Activated CD4-positive, alpha-beta T cell treated with anti-CD3 and anti-CD28 coated beads for 1 hour (primary cell): ENCODE results near the gene MED12L.

Source experiments
- DNase-seq: peaks from one replicate; pipeline ENCODE4 v3.0.0-alpha.2; 2020

Gene MED12L

GRCh38 chr3:151087648-151088047 lies 2.2 kb downstream of the MED12L start:
- no peak for DNase-seq

- no peak for DNase-seq
Measured at GRCh38 chr3:151091685-151092345, 6.4 kb downstream of the MED12L start.

- DNase-seq = no peak
Measured at GRCh38 chr3:151093148-151093547, 7.7 kb downstream of the MED12L start.

DNA sequence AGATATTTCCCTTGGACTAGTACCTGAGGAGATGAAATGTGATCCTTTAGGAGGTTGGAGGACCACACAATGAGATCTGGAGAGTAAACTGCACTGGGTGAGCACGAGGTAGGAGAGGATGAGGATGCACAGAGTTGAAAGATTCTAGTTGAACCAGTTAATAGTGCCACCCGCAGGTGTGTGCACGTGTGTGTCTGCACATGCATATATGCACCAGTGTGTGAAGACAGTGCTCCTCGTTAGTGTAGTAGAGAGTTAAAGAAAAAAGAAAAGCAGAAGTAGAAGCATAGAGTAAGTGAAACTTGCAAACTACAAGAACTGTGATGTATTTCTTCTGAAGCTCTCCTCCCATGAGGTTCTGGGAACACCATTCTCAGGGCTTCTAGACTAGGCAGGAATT lies 8.4 kb downstream of the MED12L start:
- no peak for DNase-seq

DNA sequence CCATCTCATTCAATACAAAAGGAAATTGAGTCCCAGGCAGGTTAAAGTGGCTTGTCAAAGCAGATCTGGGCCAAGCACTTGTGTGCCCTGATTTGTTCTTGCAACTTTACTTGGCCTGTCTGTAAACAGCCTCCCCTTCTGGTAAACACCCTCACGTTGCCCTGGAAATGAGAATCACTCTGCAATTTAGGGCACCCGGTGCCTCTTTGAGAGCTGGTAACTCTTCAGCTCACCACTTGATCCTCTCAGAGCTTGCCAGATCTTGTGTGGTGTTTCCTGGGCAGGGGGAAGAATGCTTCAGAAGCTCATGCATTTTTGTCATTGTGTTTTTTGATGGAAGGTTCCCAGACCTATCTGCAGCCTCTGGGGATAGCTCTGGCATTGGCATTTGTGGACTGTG lies 11.3 kb downstream of the MED12L start:
- no peak for DNase-seq

DNA sequence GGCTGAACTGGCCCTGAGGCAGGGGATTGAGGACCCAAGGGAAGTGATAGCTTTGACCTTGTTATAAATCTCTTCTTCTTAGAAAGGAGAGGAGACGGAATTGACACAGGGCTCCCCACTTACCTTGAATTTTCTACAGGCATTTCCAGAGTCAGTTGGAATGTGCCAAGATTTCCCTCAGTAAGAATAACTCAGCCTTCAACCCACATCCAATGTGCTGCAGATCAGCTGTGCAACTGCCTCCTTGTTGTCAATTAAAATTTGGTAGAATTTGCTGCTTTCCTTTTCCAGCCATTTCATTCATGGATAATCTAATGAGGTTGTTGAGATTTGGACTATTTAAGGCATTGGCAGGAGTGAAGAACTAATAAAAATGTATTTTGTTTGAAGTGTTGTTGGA lies 14.6 kb downstream of the MED12L start:
- no peak for DNase-seq

- DNase-seq = no peak
Measured at GRCh38 chr3:151101270-151101969, 16.0 kb downstream of the MED12L start.

DNA sequence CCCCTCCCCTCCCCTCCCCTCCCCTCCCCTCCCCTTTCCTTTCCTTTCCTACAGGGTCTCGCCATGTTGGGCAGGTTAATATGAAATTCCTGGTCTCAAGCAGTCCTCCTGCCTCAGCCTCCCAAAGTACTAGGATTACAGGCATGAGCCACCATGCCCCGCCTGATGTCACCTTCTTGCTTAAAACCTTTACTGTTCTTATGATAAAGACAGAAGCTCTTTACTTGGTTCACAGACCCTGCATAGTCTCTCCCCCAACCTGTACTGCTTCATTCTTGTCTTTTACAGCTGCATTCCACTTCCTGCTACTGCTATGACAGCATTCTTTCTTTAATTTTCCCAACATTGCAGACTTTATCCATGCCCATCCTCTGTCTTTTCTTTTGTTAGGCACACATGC lies 20.8 kb downstream of the MED12L start:
- no peak for DNase-seq

DNA sequence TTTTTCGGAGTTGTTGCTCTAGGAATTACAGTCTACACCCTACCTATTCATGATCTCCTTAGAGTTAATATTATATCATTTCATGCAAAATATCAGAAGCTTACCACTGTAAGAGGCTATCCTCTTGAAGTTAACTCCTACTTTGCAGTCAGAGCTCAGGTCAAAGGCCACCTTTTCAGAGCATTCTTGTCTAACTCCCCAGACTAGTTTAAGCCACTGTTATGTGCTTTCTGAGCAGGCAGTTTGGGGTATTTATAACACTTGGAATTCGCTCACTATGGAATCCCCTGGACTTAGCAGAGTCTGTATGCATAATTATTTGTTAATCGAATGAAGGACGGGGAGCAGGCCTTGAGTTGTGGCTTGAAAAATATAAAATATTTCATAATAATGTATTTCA lies 21.7 kb downstream of the MED12L start:
- DNase-seq = no peak

DNA sequence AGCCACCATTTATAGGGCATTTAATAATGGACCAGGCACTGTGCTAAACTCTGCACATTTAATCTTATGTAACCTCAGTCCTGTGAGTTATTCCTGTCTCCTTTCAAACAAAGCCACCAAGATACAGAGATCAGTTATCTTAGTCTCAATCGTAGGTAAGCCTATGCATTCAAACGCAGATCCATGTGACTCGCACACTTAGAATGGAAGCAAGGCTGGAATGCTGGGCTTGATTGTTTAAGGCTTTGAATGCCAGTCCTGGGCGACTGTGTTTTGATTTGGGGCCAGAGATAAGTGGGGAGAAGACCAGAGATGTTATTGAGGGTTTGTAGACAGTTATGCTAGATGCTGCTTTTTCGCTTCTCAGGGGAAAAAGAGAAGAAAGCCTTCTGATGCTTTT lies 22.2 kb downstream of the MED12L start:
- DNase-seq = no peak

GRCh38 chr3:151109286-151109800 lies 23.9 kb downstream of the MED12L start:
- no peak for DNase-seq

DNA sequence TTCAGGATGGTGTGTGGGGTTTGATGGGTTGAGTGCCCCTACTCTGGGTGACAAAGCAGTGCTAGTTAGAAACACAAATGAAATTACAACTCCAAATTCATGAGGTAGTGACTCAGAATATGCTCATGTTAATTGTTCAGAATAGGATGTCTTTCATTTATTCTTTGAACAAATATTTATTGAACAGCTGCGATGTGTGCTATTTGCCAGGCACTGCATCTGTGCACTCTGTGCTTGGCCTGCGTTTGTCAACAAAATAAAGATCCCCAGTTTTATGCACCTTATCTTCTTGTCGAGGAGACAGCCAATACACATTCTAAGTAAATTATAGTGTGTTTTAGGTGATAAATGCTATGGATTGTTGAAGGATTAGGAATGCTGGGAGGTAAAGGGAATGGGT lies 27.3 kb downstream of the MED12L start:
- no peak for DNase-seq

DNA sequence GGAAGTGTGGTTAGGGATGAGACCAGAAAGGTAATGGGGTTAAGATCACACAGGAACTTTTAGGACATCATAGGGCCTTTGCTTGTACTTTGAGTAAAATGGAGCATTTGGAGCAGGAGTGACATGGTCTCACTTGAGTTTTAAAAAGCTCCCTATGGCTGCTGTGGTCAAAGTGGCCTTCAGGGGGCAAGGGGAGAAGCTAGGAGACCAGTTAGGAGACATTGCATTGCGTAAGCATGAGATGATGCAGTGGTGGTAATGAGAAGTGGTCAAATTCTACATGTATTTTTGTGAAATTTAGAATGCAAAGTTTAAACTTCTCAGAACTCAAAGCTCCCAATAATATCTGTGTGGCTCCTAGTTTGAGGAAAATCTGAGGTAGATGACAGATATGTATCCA lies 27.9 kb downstream of the MED12L start:
- no peak for DNase-seq

GRCh38 chr3:151117047-151117446 lies 31.6 kb downstream of the MED12L start:
- DNase-seq = no peak

DNA sequence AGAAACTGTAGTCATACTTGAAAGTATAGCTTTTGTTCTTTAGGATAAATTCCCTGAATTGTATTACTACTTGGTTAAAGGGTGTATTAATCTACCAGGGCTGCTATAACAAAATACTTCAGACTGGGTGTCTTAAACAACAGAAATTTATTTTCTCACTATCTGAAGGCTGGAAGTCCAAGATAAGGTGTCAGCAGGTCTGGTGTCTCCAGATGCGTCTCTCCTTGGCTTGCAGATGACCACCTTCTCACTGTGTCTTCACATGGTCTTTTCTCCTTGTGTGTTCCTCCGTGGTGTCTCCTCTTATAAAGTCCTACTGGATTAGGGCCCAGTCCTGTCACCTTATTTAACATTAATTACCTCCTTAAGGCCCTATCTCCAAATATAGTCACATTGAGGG lies 33.7 kb downstream of the MED12L start:
- no peak for DNase-seq

DNA sequence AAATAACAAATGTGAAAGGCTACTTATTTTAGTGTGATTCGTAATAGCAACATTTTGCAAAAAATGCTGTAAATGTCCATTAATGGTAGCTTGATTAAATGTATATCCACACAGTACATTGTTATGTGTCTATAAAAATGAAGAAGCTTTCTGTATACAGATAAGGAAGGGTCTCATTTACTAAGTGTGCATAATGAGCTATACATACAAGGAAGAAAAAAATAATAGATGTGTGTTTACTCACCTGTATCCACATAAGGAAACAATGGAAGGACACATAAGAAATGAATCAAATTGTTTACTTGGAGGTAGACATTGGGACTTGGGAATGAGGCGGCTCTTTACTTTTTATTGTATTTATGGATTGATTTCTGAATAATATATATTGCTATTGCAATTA lies 34.9 kb downstream of the MED12L start:
- DNase-seq = no peak

DNA sequence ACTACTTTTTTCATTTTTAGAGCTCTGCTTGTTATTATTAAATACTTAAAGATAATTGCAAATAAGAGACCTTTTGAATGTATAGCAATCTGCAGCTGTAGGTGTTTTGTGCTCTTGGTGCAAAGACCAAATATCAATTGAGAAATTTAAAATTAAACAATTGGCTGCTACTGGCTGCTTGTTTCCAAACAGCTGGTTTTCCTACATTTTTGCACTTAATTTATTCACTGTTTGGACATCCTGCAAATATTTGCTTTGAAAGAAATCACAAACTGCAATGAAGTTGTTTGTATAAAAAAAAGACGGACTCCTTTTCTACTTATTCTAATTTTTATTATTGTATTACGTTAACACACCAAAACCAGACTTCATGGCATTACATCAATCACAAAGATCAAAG lies 35.6 kb downstream of the MED12L start:
- no peak for DNase-seq

- no peak for DNase-seq
Measured at GRCh38 chr3:151123827-151124226, 38.4 kb downstream of the MED12L start.

- DNase-seq = no peak
Measured at GRCh38 chr3:151124476-151124875, 39.0 kb downstream of the MED12L start.

DNA sequence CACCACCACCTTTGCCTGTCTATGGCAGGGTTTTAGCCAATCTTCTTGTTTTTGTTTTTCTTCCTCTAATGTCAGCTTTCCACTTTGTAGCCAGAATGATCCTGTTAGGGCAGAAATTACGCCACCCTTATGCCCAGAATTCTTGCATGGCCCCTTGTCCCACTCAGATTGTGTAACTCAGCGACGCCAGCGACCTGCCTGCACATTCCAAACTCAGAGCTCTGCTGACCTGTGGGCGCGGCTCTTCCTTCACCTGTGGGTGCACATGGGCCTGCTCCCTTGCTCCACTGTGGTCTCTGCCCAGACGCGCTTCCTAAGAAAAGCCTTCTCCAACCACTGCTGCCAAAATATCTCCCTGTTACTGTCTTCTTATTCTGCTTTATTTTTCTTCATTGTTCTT lies 45.0 kb downstream of the MED12L start:
- DNase-seq = no peak

- no peak for DNase-seq
Measured at GRCh38 chr3:151133175-151133574, 47.7 kb downstream of the MED12L start.

GRCh38 chr3:151133917-151134450 lies 48.5 kb downstream of the MED12L start:
- no peak for DNase-seq

GRCh38 chr3:151135541-151136337 lies 50.3 kb downstream of the MED12L start:
- DNase-seq = no peak

GRCh38 chr3:151142929-151143328 lies 57.5 kb downstream of the MED12L start:
- no peak for DNase-seq
